NCI-H1417 (cell line): ENCODE measurements around the gene CCNC.
A peak's percentile ranks its signal among the peaks of the same experiment; 100 is the strongest.

Source experiments
- DNase-seq, 3 experiments: peaks; one replicate each; lab custom pipeline; 2025; lab: John Stamatoyannopoulos, UW

CCNC gene

GRCh38 chr6:99548706-99549105, 19.8 kb downstream of the CCNC start:
- DNase-seq: no peak

- peak in 1 of 3 experiments; percentile 3 for DNase-seq
Observed at GRCh38 chr6:99547526-99547925, 20.9 kb downstream of the CCNC start.

GRCh38 chr6:99545442-99545841, 23.0 kb downstream of the CCNC start:
- no peak for DNase-seq

- DNase-seq: no peak
Observed at GRCh38 chr6:99543968-99544367, 24.5 kb downstream of the CCNC start.

GRCh38 chr6:99530627-99531026, 37.8 kb downstream of the CCNC start:
- DNase-seq: no peak

GRCh38 chr6:99522531-99522930, 45.9 kb downstream of the CCNC start:
- DNase-seq: no peak

- DNase-seq: peak in 1 of 3 experiments; percentile 22
Observed at GRCh38 chr6:99521633-99522151, 46.8 kb downstream of the CCNC start.

- peak; percentile 68 to 90 (median 82) for DNase-seq
Observed at GRCh38 chr6:99520855-99521632, 47.4 kb downstream of the CCNC start.

GRCh38 chr6:99519446-99519845, 49.0 kb downstream of the CCNC start:
- no peak for DNase-seq

- peak in 2 of 3 experiments; percentile 25 to 55 for DNase-seq
Observed at GRCh38 chr6:99514089-99514488, 54.4 kb downstream of the CCNC start.

- no peak for DNase-seq
Observed at GRCh38 chr6:99512033-99512432, 56.4 kb downstream of the CCNC start.

- DNase-seq: no peak
Observed at GRCh38 chr6:99507648-99508047, 60.8 kb downstream of the CCNC start.

- DNase-seq: peak in 1 of 3 experiments; percentile 12
Observed at GRCh38 chr6:99501762-99502161, 66.7 kb downstream of the CCNC start.

GRCh38 chr6:99498421-99498820, 70.0 kb downstream of the CCNC start:
- DNase-seq: no peak

GRCh38 chr6:99495466-99495865, 73.0 kb downstream of the CCNC start:
- DNase-seq: no peak
